A549 (cell line): Measurements from ENCODE around the gene CYFIP2.

Source experiments
- CHD4 ChIP-seq: fragments of 200-600 bp; sonication (generic); IDR thresholded peaks from 2 replicates; pipeline ENCODE4 v1.6.1; 2016; ENCODE audit warnings: antibody characterized with exemption, mild to moderate bottlenecking, borderline replicate concordance
- CTCF ChIP-seq: fragments of >200 bp; sonication (Bioruptor Twin); formaldehyde crosslinking; IDR thresholded peaks from 3 replicates; pipeline ENCODE4 v1.5.1; 2016
- HES2 ChIP-seq: fragments of >200 bp; sonication (Bioruptor Twin); formaldehyde crosslinking; IDR thresholded peaks from 2 replicates; pipeline ENCODE4 v1.6.1; 2016
- JUNB ChIP-seq: fragments of >200 bp; sonication (Bioruptor Twin); formaldehyde crosslinking; IDR thresholded peaks from 2 replicates; pipeline ENCODE4 v1.6.1; 2016
- MAX ChIP-seq: IDR thresholded peaks from 2 replicates; pipeline ENCODE4 v1.6.1; 2012
- POLR2A ChIP-seq: IDR thresholded peaks from 2 replicates; pipeline ENCODE4 v1.6.1; 2012; ENCODE audit warnings: mild to moderate bottlenecking, low read length
- SREBF2 ChIP-seq: fragments of 450-650 bp; IDR thresholded peaks from 2 replicates; pipeline ENCODE4 v1.6.1; 2014; ENCODE audit warnings: mild to moderate bottlenecking, moderate library complexity

GRCh38 chr5:157303023-157303422 is 37.1 kb downstream of the CYFIP2 start:
- TF ChIP-seq MAX: no peak
- TF ChIP-seq POLR2A: no peak
- no peak for TF ChIP-seq JUNB
- no peak for TF ChIP-seq CTCF
- TF ChIP-seq SREBF2: no peak
- no peak for TF ChIP-seq HES2
- no peak for TF ChIP-seq CHD4
